Measurements from ENCODE around the gene RCSD1. TPM values are rescaled to one million over a fixed set of nuclear protein-coding genes. Genes with fewer than 3 reads are reported as not detected.

Gene RCSD1
- total and polyA plus RNA-seq, 2 of the 4 experiments (the other 2 are of a cell fraction), result 0.03 TPM; not detected in 1

DNA sequence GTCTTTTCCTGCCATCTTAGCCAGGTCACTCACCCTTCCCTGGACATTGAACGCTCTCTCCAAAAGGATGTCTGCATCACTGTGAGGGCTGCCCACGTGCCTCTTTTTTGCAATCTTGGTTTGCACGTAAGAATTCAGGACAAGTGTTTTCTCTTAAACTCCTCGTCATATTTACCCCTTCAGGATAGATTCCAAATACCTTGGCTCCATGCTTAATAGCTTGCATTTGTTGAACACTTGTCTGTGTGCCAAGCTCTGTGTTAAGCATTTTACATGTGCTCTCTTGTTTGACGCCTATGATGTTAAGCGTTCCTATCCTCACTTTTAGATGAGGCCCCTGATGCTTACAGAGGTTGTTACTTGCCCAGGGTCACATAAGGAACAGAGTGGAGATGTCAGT is 29.8 kb downstream of the RCSD1 start:
- ChIA-PET CTCF (no interaction called here), POLR2A (ENCODE audit: unreplicated experiment) (interaction anchor here (0.5 kb wide), 1 partner anchor 9 kb away, joined by 3 read pairs; no protein-coding TSS in a partner anchor)
- Histone ChIP-seq H3K18ac (ENCODE audit: low read depth, low read length) (no peak overlapping the region), H2AFZ (replicated peaks; ENCODE audit: low read length, poor library complexity) (no peak overlapping the region), H4K5ac (ENCODE audit: low read depth, low read length) (no peak overlapping the region), H2BK5ac (ENCODE audit: low read depth, low read length, poor library complexity, severe bottlenecking) (no peak overlapping the region), H3K14ac (replicated peaks; ENCODE audit: low read depth, low read length) (no peak overlapping the region), H2AK5ac (ENCODE audit: low read depth, low read length) (no peak overlapping the region), H3K4me3 (ENCODE audit: insufficient read depth, low read depth, low read length) (no peak overlapping the region), H2AK9ac (replicated peaks; ENCODE audit: low read depth, low read length, poor library complexity) (no peak overlapping the region), H3K27me3 (ENCODE audit: control insufficient read depth, insufficient read depth, low read length) (peaks cover 14% of the 10 kb centered on the region), H2BK20ac (ENCODE audit: low read depth, low read length) (no peak overlapping the region), H3K4me2 (ENCODE audit: low read depth, low read length) (no peak overlapping the region), H3K4me1 (ENCODE audit: control insufficient read depth, insufficient read depth, low read length) (peaks cover 12% of the 10 kb centered on the region), H4K20me1 (ENCODE audit: insufficient read depth, low read length) (no peaks in the 10 kb centered on the region), H4K91ac (ENCODE audit: insufficient read depth, low read depth, low read length) (no peak overlapping the region), H3K4ac (ENCODE audit: low read depth, low read length) (no peak overlapping the region), H3K56ac (ENCODE audit: extremely low read depth, insufficient read depth, low read length) (no peak overlapping the region), H3K79me1 (ENCODE audit: low read depth in 1 of 2, low read length in 2 of 2) (no peaks in the 10 kb centered on the region), H3K27ac (ENCODE audit: insufficient read depth, low read length) (no peak overlapping the region), H4K8ac (ENCODE audit: low read depth in 2 of 2, low read length in 2 of 2) (no peak overlapping the region), H3K23ac (ENCODE audit: low read depth, low read length) (no peak overlapping the region), H3K9me3 (ENCODE audit: control insufficient read depth, insufficient read depth, low read length) (no peaks in the 10 kb centered on the region), H2BK15ac (ENCODE audit: low read depth, low read length) (no peak overlapping the region), H2BK120ac (ENCODE audit: low read depth, low read length) (no peak overlapping the region), H3K9me1 (ENCODE audit: insufficient read depth, low read length) (peaks cover 8% of the 10 kb centered on the region; the same call in 1 of the 2 replicates), H3K9ac (ENCODE audit: low read depth, low read length) (no peak overlapping the region), H3K36me3 (ENCODE audit: control insufficient read depth, insufficient read depth, low read length) (no peaks in the 10 kb centered on the region)
- intact Hi-C loops (cut with micrococcal nuclease) (no loop called here), in situ Hi-C loops (cut with MboI; ENCODE audit: low sequenced_read_pairs) (no loop called here), dilution Hi-C loops (cut with HindIII; ENCODE audit: low sequenced_read_pairs, unreplicated experiment) (no loop called here)
- ATAC-seq (ENCODE audit: low read depth), result no peak
- WGBS, 2 experiments (ENCODE audit: extremely low coverage in 2 of 2, insufficient read length in 1 of 2), result 47% methylated on average over 3 of the region's 6 CpGs; no CpG with 5 or more reads in 1 of the 2 experiments
- no TSS peak for BruUV-seq (replicated peaks)
- DNase-seq, result no peak
- TF ChIP-seq MAZ (IDR thresholded peaks at IDR 0.05; ENCODE audit: borderline replicate concordance, low read depth, low read length), result no peak
- no peak for TF ChIP-seq POLR2A (IDR thresholded peaks at IDR 0.05; ENCODE audit: low read depth, low read length)
- TF ChIP-seq, protein P1, sequence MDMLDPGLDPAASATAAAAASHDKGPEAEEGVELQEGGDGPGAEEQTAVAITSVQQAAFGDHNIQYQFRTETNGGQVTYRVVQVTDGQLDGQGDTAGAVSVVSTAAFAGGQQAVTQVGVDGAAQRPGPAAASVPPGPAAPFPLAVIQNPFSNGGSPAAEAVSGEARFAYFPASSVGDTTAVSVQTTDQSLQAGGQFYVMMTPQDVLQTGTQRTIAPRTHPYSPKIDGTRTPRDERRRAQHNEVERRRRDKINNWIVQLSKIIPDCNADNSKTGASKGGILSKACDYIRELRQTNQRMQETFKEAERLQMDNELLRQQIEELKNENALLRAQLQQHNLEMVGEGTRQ (IDR thresholded peaks at IDR 0.05; ENCODE audit: low read depth, low read length), result no peak
- TF ChIP-seq BHLHE40 (IDR thresholded peaks at IDR 0.05; ENCODE audit: low read depth, low read length), result no peak
- no peak for TF ChIP-seq CHD1 (IDR thresholded peaks at IDR 0.05; ENCODE audit: low read depth, low read length)
- no peak for TF ChIP-seq CEBPB (IDR thresholded peaks at IDR 0.05; ENCODE audit: low read depth, low read length)
- TF ChIP-seq, protein P2, sequence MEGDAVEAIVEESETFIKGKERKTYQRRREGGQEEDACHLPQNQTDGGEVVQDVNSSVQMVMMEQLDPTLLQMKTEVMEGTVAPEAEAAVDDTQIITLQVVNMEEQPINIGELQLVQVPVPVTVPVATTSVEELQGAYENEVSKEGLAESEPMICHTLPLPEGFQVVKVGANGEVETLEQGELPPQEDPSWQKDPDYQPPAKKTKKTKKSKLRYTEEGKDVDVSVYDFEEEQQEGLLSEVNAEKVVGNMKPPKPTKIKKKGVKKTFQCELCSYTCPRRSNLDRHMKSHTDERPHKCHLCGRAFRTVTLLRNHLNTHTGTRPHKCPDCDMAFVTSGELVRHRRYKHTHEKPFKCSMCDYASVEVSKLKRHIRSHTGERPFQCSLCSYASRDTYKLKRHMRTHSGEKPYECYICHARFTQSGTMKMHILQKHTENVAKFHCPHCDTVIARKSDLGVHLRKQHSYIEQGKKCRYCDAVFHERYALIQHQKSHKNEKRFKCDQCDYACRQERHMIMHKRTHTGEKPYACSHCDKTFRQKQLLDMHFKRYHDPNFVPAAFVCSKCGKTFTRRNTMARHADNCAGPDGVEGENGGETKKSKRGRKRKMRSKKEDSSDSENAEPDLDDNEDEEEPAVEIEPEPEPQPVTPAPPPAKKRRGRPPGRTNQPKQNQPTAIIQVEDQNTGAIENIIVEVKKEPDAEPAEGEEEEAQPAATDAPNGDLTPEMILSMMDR (conservative IDR thresholded peaks at IDR 0.05; ENCODE audit: low read depth, low read length), result no peak
- no peak for TF ChIP-seq FOS (IDR thresholded peaks at IDR 0.05; ENCODE audit: low read depth, low read length)
- TF ChIP-seq MXI1 (IDR thresholded peaks at IDR 0.05; ENCODE audit: borderline replicate concordance, low read depth, low read length), result no peak
- no peak for TF ChIP-seq NFE2L2 (IDR thresholded peaks at IDR 0.05; ENCODE audit: low read depth, low read length)
- no peak for TF ChIP-seq MAFK (IDR thresholded peaks at IDR 0.05; ENCODE audit: low read depth, low read length)
- no peak for TF ChIP-seq RCOR1 (IDR thresholded peaks at IDR 0.05; ENCODE audit: insufficient replicate concordance, low read length)
- TF ChIP-seq RAD21 (IDR thresholded peaks at IDR 0.05; ENCODE audit: low read length), result no peak
- no peak for TF ChIP-seq RFX5 (IDR thresholded peaks at IDR 0.05; ENCODE audit: low read depth, low read length)
- TF ChIP-seq, protein P3, sequence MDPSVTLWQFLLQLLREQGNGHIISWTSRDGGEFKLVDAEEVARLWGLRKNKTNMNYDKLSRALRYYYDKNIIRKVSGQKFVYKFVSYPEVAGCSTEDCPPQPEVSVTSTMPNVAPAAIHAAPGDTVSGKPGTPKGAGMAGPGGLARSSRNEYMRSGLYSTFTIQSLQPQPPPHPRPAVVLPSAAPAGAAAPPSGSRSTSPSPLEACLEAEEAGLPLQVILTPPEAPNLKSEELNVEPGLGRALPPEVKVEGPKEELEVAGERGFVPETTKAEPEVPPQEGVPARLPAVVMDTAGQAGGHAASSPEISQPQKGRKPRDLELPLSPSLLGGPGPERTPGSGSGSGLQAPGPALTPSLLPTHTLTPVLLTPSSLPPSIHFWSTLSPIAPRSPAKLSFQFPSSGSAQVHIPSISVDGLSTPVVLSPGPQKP (IDR thresholded peaks at IDR 0.05; ENCODE audit: borderline replicate concordance, low read depth, low read length), result no peak
- no peak for TF ChIP-seq SMC3 (IDR thresholded peaks at IDR 0.05; ENCODE audit: low read depth, low read length)

Measured in IMR-90 (cell line).